Central memory CD4-positive, alpha-beta T cell (primary cell): ENCODE measurements around the gene GRAP.

ENCODE experiments used
- DNase-seq: peaks from one replicate; pipeline ENCODE4 v3.0.0; 2022

GRAP gene

GRCh38 chr17:19017804-19018599, 28.8 kb downstream of the GRAP start:
- DNase-seq, result no peak

GRCh38 chr17:19017401-19017800, 29.4 kb downstream of the GRAP start:
- no peak for DNase-seq

GRCh38 chr17:19016881-19017280, 29.9 kb downstream of the GRAP start:
- no peak for DNase-seq

- no peak for DNase-seq
Observed at GRCh38 chr17:19016297-19016696, 30.5 kb downstream of the GRAP start.

GRCh38 chr17:19015428-19015827, 31.3 kb downstream of the GRAP start:
- no peak for DNase-seq

- DNase-seq, result no peak
Observed at GRCh38 chr17:19014628-19015215, 32.0 kb downstream of the GRAP start.

GRCh38 chr17:19013806-19014627, 32.7 kb downstream of the GRAP start:
- DNase-seq, result no peak

GRCh38 chr17:19013226-19013625, 33.5 kb downstream of the GRAP start:
- no peak for DNase-seq

GRCh38 chr17:19012171-19013080, 34.3 kb downstream of the GRAP start:
- no peak for DNase-seq

GRCh38 chr17:19011581-19011980, 35.2 kb downstream of the GRAP start:
- DNase-seq, result no peak

- DNase-seq, result no peak
Observed at GRCh38 chr17:19010729-19011505, 35.8 kb downstream of the GRAP start.

- no peak for DNase-seq
Observed at GRCh38 chr17:19009970-19010369, 36.8 kb downstream of the GRAP start.

GRCh38 chr17:19006698-19007097, 40.1 kb downstream of the GRAP start:
- no peak for DNase-seq

- DNase-seq, result no peak
Observed at GRCh38 chr17:19005789-19006430, 40.8 kb downstream of the GRAP start.

- DNase-seq, result no peak
Observed at GRCh38 chr17:19005137-19005773, 41.5 kb downstream of the GRAP start.

- peak; percentile 82 for DNase-seq
Observed at GRCh38 chr17:19004421-19005136, 42.2 kb downstream of the GRAP start, which contains the start of gene FAM83G. Gene FAM83G, minus strand, starts transcription at chr17:19004764. Its CDS starts 723 bp downstream, at chr17:19004041.

- peak; percentile 18 for DNase-seq
Observed at GRCh38 chr17:19003543-19004420, 43.0 kb downstream of the GRAP start.

GRCh38 chr17:19002805-19003542, 43.8 kb downstream of the GRAP start:
- peak; percentile 15 for DNase-seq
